HG03575 (cell line): Measurements from ENCODE around the gene C6orf15.
"Not testable (repeated sequence)": the region's sequence is repeated elsewhere in the genome, so short reads cannot be mapped to it uniquely, and the experiment has no call there.

Experiments used
- ATAC-seq: cut with Tn5 transposase; IDR thresholded peaks from one replicate; pipeline ENCODE4 v1.9.1; 2021; ENCODE audit not compliant: unreplicated experiment, insufficient number of reproducible peaks, low FRiP score; ENCODE audit errors: extremely low read depth

Gene C6orf15

DNA sequence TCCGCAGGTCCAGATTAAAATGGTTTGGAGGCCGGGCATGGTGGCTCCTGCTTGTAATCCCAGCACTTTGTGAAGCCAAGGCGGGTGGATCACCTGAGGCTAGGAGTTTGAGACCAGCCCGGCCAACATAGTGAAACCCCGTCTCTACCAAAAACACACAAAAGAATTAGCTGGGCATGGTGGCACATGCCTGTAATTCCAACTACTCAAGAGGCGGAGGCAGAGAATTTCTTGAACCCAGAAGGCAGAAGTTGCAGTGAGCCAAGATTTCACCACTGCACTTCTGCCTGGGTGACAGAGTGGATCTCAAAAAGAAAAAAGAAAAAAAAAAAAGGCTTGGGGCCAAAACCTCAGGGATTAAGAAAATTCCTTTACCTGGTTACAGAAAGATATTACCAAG is 30.5 kb downstream of the C6orf15 start:
- no peak for ATAC-seq

DNA sequence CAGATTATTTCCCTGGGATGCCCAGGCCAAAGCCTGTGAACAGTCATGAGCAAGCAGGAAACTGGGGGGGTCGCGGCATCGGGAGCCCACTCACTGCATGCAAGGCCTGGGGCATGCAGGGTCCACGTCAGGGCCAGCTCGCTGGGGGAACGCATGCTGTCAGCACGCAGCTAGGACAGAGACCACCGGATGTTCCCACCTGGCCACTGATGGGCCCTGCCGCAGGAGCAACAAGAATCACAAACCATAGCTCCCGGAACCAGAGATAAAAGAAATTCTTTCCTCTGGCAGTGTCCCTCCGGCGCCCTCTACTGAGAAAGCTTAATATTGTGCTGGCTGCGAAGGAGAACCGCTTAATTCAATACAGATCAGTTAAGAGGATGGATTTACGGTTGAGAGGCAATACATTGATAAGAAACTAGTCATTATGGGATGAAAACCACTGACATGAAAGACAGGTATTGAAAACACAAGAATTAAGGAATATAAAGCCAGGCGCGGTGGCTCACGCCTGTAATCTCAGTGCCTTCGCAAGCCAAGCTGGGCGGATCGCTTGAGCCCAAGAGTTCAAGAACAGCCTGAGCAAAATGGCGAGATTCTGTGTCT is 32.6 kb downstream of the C6orf15 start:
- no peak for ATAC-seq

GRCh38 chr6:31076611-31077010 is 35.8 kb downstream of the C6orf15 start:
- no peak for ATAC-seq

GRCh38 chr6:31075528-31075927 is 36.8 kb downstream of the C6orf15 start:
- no peak for ATAC-seq

DNA sequence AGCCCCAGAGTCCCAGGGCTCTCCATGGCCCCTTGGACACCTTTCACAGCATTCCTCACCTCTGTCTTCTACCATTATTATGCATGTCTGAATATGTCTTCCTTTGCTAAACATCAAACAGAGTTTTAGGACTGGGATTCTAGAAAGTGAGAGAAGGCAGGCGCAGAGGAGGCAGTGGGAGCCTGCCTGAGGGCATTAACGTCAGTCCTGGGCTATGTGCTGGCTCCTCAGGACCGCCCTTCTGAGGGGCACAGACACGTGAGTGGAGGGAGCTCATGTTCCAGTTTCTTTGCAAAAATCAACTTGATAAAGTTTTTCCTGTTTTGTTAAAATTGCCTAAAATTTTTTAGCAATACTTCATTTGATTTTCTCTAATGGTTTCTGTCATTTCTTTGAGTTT is 38.0 kb downstream of the C6orf15 start:
- no peak for ATAC-seq

- no peak for ATAC-seq
Observed at GRCh38 chr6:31070711-31071197, 41.6 kb downstream of the C6orf15 start.

- ATAC-seq = no peak
Observed at GRCh38 chr6:31068669-31069340, 43.6 kb downstream of the C6orf15 start.

GRCh38 chr6:31067891-31068668 is 44.3 kb downstream of the C6orf15 start:
- not testable (repeated sequence) for ATAC-seq

- not testable (repeated sequence) for ATAC-seq
Observed at GRCh38 chr6:31067028-31067427, 45.3 kb downstream of the C6orf15 start.

DNA sequence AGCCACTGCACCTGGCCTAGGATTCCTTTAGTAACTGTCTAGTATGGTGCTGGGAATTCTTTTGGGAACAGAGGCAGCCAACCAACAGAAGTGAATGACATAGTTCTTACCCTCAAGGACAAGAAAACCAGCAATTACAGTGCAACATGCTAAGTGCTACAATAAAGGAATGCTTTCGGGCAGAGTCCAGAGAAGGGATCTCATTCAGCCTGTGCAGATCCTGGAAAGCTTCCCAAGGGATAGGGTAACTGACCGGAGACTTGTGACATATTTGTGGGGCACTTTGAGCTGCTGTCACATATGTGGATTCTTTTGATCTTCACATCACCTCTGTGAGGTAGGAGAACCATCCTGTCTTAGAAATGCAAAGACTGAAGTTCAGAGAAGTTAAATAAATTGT is 46.8 kb downstream of the C6orf15 start:
- no peak for ATAC-seq

DNA sequence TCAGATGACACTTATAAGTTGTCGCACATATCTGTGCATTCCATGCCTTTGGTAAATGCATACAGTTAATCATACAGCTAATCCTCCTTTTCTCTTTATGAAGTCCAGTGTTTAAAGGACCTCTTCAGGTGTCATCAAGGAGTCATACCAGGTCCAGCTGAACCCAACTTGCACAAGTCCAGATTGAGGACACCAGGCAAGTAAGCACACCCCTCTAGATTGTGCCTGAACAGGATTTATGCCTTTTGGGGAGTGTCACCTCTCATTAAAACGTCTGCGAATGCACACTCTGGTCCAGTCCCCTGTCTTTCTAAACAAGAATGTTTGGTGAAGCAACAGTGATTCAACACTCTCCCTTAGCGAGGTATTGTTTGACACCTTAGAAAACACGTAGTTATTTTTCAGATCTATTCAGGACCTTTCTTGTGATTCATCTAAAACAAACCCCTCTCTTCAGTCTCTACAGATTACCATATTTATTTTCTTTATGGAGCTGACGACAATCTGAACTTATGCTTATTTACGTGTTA is 48.4 kb downstream of the C6orf15 start:
- no peak for ATAC-seq
